Measurements from ENCODE around the gene NUDT4B. TPM values are rescaled to one million over a fixed set of nuclear protein-coding genes. Genes with fewer than 3 reads are reported as not detected.
"Not testable (repeated sequence)": the region's sequence is repeated elsewhere in the genome, so short reads cannot be mapped to it uniquely, and the experiment has no call there.

NUDT4B gene
- total RNA-seq, 2 donors from 2014 or later, result not detected

GRCh38 chr1:148724872-148725271 is 23.7 kb upstream of the NUDT4B start:
- not testable (repeated sequence) for H3K27me3 Mint-ChIP-seq; H3K4me3 Mint-ChIP-seq; H3K36me3 Mint-ChIP-seq (ENCODE audit: low read depth); H3K4me1 Mint-ChIP-seq; H3K27ac Mint-ChIP-seq; ATAC-seq; H3K9me3 ChIP-seq (ENCODE audit: control insufficient read depth, low read length, poor library complexity, severe bottlenecking); DNase-seq

DNA sequence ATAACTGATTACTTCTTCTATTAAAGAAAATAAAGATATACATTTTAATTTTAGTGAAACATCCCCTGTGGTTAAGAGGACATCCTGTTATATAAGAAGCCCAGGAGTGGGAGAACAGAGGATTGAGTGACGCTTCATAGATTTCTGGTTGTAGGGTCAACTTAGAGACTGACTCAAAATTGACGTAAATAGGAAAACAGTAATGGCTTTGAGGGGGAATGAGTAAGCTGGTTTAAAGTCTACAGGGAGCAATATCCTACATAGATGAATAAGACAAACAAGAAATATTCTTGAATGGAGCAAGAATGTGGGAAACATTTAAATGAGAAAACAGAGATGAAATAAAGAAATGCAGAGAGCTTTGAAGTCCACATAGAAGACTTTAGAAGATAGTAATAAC is 20.7 kb upstream of the NUDT4B start:
- H3K4me1 Mint-ChIP-seq; H3K36me3 Mint-ChIP-seq (ENCODE audit: low read depth); H3K4me3 Mint-ChIP-seq; H3K27me3 Mint-ChIP-seq; ATAC-seq; DNase-seq; H3K9me3 ChIP-seq (ENCODE audit: control insufficient read depth, low read length, poor library complexity, severe bottlenecking); H3K27ac Mint-ChIP-seq: not testable (repeated sequence)

- H3K4me3 Mint-ChIP-seq; H3K27ac Mint-ChIP-seq; H3K36me3 Mint-ChIP-seq (ENCODE audit: low read depth); DNase-seq; H3K4me1 Mint-ChIP-seq; H3K27me3 Mint-ChIP-seq; H3K9me3 ChIP-seq (ENCODE audit: control insufficient read depth, low read length, poor library complexity, severe bottlenecking): not testable (repeated sequence)
- peak; percentile 83 for ATAC-seq
These were observed 19.4 kb upstream of the NUDT4B start for GRCh38 chr1:148729128-148729527.

GRCh38 chr1:148729541-148729940 is 19.0 kb upstream of the NUDT4B start:
- H3K9me3 ChIP-seq (ENCODE audit: control insufficient read depth, low read length, poor library complexity, severe bottlenecking); ATAC-seq; H3K4me3 Mint-ChIP-seq; H3K27ac Mint-ChIP-seq; H3K36me3 Mint-ChIP-seq (ENCODE audit: low read depth); H3K27me3 Mint-ChIP-seq; H3K4me1 Mint-ChIP-seq; DNase-seq: not testable (repeated sequence)

DNA sequence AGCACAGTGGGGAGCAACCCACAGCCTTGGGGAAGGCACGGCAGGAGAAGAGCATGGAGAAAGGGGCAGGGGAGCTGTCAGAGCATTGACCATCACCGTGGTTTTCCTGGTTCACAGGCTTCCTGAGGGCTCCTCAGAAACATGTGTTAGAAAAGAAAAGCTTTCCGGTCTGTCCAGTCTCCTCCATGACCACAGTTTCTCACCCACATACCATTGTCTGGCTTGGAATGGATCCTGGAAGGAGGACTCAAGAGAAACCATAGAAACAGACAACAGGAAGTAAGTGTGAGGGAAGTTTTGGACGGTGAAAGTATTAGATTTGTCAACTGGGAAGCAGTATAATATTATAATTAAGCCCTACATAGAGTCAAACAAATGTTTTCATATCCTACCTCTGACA is 16.3 kb upstream of the NUDT4B start:
- not testable (repeated sequence) for H3K4me3 Mint-ChIP-seq

GRCh38 chr1:148733585-148734310 is 14.8 kb upstream of the NUDT4B start:
- H3K27me3 Mint-ChIP-seq; H3K4me3 Mint-ChIP-seq; H3K27ac Mint-ChIP-seq; H3K4me1 Mint-ChIP-seq; DNase-seq; H3K9me3 ChIP-seq (ENCODE audit: control insufficient read depth, low read length, poor library complexity, severe bottlenecking); H3K36me3 Mint-ChIP-seq (ENCODE audit: low read depth): not testable (repeated sequence)
- ATAC-seq, result peak; percentile 50

More for the DNA sequence above, 16.3 kb upstream of the NUDT4B start:
- H3K36me3 Mint-ChIP-seq (ENCODE audit: low read depth); DNase-seq; H3K4me1 Mint-ChIP-seq; ATAC-seq; H3K27me3 Mint-ChIP-seq; H3K9me3 ChIP-seq (ENCODE audit: control insufficient read depth, low read length, poor library complexity, severe bottlenecking); H3K27ac Mint-ChIP-seq: not testable (repeated sequence)

DNA sequence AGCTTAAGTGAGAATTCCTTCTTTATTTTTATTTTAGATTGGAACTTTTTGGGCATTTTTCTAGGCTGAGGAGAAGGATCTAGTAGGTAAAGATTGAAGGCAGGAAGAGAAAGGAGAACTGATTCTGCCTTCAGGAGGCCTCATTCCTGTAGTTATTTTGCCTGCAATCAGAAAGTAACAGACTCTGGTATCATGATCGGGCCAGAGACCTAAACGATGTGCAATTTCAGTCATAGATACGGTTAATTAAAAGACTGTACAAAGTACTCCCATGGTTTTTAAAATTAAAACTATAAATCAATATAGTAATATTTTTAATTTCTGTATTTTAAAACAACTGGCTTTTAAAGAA is 14.3 kb upstream of the NUDT4B start:
- not testable (repeated sequence) for H3K27me3 Mint-ChIP-seq; H3K36me3 Mint-ChIP-seq (ENCODE audit: low read depth); H3K4me1 Mint-ChIP-seq; DNase-seq; H3K27ac Mint-ChIP-seq; H3K4me3 Mint-ChIP-seq; H3K9me3 ChIP-seq (ENCODE audit: control insufficient read depth, low read length, poor library complexity, severe bottlenecking)
- peak; percentile 39 for ATAC-seq

- H3K9me3 ChIP-seq (ENCODE audit: control insufficient read depth, low read length, poor library complexity, severe bottlenecking); H3K36me3 Mint-ChIP-seq (ENCODE audit: low read depth); H3K4me3 Mint-ChIP-seq; H3K27me3 Mint-ChIP-seq; H3K4me1 Mint-ChIP-seq; DNase-seq; H3K27ac Mint-ChIP-seq: not testable (repeated sequence)
- ATAC-seq, result peak; percentile 72
These were observed 13.0 kb upstream of the NUDT4B start for GRCh38 chr1:148735538-148735937.

DNA sequence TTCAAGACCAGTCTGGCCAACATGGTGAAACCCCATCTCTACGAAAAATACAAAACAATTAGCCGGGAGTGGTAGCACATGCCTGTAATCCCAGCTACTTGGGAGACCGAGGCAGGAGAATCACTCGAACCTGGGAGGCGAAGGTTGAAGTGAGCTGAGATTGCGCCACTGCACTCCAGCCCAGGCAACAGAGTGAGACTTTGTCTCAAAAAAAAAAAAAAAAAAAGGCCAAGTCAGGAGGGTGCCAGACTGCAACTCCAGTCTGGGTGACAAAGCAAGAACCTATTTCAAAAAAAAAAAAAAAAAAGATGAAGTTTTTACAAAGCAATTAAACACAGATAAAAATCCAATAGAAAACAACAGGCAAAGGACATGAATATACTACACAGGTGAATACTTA is 9.9 kb upstream of the NUDT4B start:
- not testable (repeated sequence) for H3K4me3 Mint-ChIP-seq; H3K4me1 Mint-ChIP-seq; ATAC-seq; H3K9me3 ChIP-seq (ENCODE audit: control insufficient read depth, low read length, poor library complexity, severe bottlenecking); H3K36me3 Mint-ChIP-seq (ENCODE audit: low read depth); H3K27me3 Mint-ChIP-seq; H3K27ac Mint-ChIP-seq; DNase-seq

DNA sequence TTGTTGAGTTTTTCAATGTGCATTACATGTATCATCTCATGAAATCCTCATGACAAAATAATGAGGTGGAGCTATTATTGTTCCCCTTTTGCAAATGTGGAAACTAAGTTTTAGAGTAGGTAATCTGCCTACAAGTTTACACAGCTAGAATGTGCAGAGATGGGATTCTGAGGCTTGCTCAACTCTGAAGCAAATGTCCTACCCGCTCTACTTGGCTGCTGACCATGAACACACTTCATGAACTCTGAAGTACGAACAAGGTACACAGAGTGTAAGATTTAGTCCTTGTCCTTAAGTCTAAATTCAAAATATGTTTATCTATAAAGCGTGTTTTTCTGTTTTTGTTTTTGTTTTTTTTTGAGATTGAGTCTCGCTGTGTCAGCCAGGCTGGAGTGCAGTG is 5.4 kb upstream of the NUDT4B start:
- not testable (repeated sequence) for H3K36me3 Mint-ChIP-seq (ENCODE audit: low read depth); H3K4me1 Mint-ChIP-seq; H3K27me3 Mint-ChIP-seq; H3K4me3 Mint-ChIP-seq; H3K27ac Mint-ChIP-seq; DNase-seq; H3K9me3 ChIP-seq (ENCODE audit: control insufficient read depth, low read length, poor library complexity, severe bottlenecking); ATAC-seq

GRCh38 chr1:148743726-148744720 is 4.6 kb upstream of the NUDT4B start:
- not testable (repeated sequence) for H3K9me3 ChIP-seq (ENCODE audit: control insufficient read depth, low read length, poor library complexity, severe bottlenecking); H3K27me3 Mint-ChIP-seq; H3K4me3 Mint-ChIP-seq; ATAC-seq; H3K27ac Mint-ChIP-seq; H3K4me1 Mint-ChIP-seq; H3K36me3 Mint-ChIP-seq (ENCODE audit: low read depth); DNase-seq

- H3K4me1 Mint-ChIP-seq; H3K4me3 Mint-ChIP-seq; H3K27me3 Mint-ChIP-seq; DNase-seq; H3K27ac Mint-ChIP-seq; H3K9me3 ChIP-seq (ENCODE audit: control insufficient read depth, low read length, poor library complexity, severe bottlenecking); H3K36me3 Mint-ChIP-seq (ENCODE audit: low read depth): not testable (repeated sequence)
- peak; percentile 97 for ATAC-seq
These were observed 734 bp downstream of the NUDT4B start for GRCh38 chr1:148749335-148749681.

DNA sequence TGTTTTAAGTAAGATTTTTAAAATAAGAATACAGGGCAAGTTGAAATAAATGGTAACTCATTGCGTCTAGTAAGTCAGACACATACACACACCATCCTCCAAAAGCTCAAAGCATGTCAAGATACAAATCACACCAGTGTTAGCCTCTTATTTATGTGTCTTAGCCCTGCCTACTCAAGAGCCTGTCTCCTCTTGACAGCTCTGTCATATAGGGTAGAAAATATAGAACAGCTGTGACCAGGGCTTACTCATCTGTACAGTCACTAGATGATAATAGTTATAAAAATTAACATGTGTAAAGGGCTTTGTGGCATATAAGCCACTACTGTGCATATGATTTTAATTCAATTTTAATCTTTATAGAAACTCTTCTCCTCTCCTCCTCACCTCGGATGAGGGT is 7.7 kb downstream of the NUDT4B start:
- not testable (repeated sequence) for H3K27me3 Mint-ChIP-seq; ATAC-seq; H3K36me3 Mint-ChIP-seq (ENCODE audit: low read depth); H3K4me3 Mint-ChIP-seq; H3K4me1 Mint-ChIP-seq; H3K27ac Mint-ChIP-seq; H3K9me3 ChIP-seq (ENCODE audit: control insufficient read depth, low read length, poor library complexity, severe bottlenecking); DNase-seq

DNA sequence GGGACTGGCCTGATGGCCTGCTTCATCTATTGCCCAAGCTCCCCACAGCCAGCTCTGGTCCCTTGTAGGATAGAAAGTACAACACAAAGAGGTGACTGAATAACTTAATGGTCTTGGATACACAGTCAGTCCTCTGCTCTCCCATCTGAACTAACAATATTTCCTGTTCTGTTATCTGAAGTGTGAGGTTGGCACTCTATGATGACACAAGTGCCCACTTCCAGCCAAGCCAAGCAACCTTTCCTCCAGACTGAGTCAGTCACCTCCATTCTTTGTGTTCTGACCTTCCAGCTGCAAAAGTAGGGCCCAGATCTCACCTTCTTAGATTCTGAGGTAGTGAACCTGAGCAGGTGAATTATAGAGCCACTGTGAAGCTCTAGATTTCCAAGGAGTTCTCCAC is 8.9 kb downstream of the NUDT4B start:
- H3K36me3 Mint-ChIP-seq (ENCODE audit: low read depth); DNase-seq; H3K4me3 Mint-ChIP-seq; H3K4me1 Mint-ChIP-seq; H3K27ac Mint-ChIP-seq; H3K9me3 ChIP-seq (ENCODE audit: control insufficient read depth, low read length, poor library complexity, severe bottlenecking); ATAC-seq; H3K27me3 Mint-ChIP-seq: not testable (repeated sequence)
